ENCODE data around the gene KDM6A.

DNA sequence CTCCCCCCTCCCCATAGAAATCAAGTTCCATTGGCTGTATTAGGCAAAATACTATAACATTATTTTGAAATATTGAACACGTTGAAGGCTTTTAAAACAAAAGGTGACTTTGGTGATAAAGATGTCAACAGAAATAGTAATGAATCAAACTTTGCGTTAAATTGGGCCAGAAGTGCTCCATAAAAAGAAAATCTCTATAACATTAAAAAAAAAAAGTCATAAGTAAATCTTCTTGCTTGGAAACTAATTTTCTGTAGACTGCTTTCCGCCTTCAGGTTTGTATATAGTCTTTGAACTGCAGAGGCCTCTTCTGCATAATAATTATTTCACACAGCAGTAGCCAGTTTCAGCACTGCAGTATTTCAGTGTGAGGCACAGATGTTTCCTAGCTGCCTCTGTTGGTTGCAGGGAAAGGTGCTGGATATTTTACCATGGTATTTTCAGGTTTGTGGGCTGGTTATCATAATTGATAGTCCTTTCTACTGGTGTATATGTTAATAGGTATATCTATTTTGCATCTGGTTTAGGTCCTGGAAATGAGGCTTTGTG, 158.9 kb downstream of the KDM6A start:
- TF ChIP-seq CTCF (IDR thresholded peaks at IDR 0.05) = no peak
- TF ChIP-seq EP300 (IDR thresholded peaks at IDR 0.05) = no peak
- no peak for TF ChIP-seq POLR2A (IDR thresholded peaks at IDR 0.05)
